Kidney epithelial cell (primary cell): Measurements from ENCODE around the gene C1QTNF3. TPM values are rescaled to one million over a fixed set of nuclear protein-coding genes. Genes with fewer than 3 reads are reported as not detected.
"Not testable (repeated sequence)": the region's sequence is repeated elsewhere in the genome, so short reads cannot be mapped to it uniquely, and the experiment has no call there.

Experiments used
- DNase-seq: peaks from one replicate; pipeline ENCODE4 v3.0.0-alpha.2; 2010; ENCODE audit warnings: low read depth
- H3K27me3 ChIP-seq: 2 replicates; pipeline ENCODE4 v1.6.0; 2011; ENCODE audit warnings: low read length; ENCODE audit not compliant: control insufficient read depth, insufficient read depth
- H3K36me3 ChIP-seq: 2 replicates; pipeline ENCODE4 v1.5.1; 2011; ENCODE audit warnings: low read length; ENCODE audit not compliant: control insufficient read depth, insufficient read depth
- H3K4me3 ChIP-seq: 2 replicates; pipeline ENCODE4 v1.5.1; 2011; ENCODE audit warnings: low read depth, mild to moderate bottlenecking, control low read depth, low read length
- total RNA-seq: library from RNA; depleted of rRNA; stranded (reverse); fragments of >200 nt; gene quantifications from 2 replicates; pipeline ENCODE4 v1.2.3, GENCODE V29; 2015
- TF ChIP-seq, protein P1 (sequence below): IDR thresholded peaks from 2 replicates; pipeline ENCODE4 v1.5.1; 2011; ENCODE audit warnings: mild to moderate bottlenecking, moderate library complexity, low read length, control low read depth, inconsistent platforms; ENCODE audit not compliant: insufficient read depth, poor library complexity, severe bottlenecking

C1QTNF3 gene
- total RNA-seq, 1 donor from 2014 or later = 1.1 TPM

DNA sequence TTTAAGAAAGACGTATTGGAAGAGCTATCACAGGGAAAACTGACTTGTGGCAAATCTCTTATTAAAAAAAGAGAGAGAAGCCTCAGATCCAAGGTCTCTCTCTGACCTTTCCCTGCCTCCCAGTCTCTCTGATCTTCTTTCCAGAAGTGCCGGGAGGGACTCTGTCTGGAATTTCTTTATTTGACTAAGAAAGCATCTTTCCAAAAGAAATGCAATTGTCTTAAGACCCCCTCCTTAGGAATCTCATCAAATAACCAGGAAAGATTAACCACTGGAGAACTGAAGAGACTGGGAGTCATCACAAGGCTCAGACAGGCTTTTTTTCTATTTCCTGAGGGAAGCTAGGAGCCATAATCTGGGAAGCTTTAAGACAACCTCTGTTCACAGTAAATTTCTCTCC is 4.6 kb downstream of the C1QTNF3 start:
- Histone ChIP-seq H3K27me3 (no peaks in the 10 kb centered on the region), H3K36me3 (no peaks in the 10 kb centered on the region), H3K4me3 (no peak overlapping the region)
- TF ChIP-seq, protein P1, sequence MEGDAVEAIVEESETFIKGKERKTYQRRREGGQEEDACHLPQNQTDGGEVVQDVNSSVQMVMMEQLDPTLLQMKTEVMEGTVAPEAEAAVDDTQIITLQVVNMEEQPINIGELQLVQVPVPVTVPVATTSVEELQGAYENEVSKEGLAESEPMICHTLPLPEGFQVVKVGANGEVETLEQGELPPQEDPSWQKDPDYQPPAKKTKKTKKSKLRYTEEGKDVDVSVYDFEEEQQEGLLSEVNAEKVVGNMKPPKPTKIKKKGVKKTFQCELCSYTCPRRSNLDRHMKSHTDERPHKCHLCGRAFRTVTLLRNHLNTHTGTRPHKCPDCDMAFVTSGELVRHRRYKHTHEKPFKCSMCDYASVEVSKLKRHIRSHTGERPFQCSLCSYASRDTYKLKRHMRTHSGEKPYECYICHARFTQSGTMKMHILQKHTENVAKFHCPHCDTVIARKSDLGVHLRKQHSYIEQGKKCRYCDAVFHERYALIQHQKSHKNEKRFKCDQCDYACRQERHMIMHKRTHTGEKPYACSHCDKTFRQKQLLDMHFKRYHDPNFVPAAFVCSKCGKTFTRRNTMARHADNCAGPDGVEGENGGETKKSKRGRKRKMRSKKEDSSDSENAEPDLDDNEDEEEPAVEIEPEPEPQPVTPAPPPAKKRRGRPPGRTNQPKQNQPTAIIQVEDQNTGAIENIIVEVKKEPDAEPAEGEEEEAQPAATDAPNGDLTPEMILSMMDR = no peak
- DNase-seq = no peak

DNA sequence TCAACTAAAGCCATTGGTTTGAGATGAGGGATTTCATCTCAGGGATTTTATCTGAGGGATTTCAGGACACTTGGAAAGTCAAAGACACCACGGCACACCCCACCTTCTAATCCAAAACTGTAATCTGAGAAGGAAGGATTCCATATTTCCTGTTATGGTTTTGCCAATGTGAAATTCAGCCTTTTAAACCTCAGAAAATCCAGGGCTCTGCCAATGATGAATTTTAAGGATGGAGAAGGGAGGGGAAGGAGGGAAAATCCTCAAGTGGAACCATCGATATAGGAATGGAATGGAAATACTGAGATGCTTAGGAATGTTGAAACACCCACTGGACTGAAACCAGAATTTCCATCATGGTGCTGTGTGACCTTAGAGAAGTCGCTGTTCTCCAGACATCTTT is 5.3 kb downstream of the C1QTNF3 start:
- DNase-seq = no peak
- peaks cover 1% of the 10 kb centered on the region for H3K36me3 ChIP-seq
- H3K27me3 ChIP-seq = no peaks in the 10 kb centered on the region
- no peak overlapping the region for H3K4me3 ChIP-seq
- TF ChIP-seq, protein P1 = no peak

DNA sequence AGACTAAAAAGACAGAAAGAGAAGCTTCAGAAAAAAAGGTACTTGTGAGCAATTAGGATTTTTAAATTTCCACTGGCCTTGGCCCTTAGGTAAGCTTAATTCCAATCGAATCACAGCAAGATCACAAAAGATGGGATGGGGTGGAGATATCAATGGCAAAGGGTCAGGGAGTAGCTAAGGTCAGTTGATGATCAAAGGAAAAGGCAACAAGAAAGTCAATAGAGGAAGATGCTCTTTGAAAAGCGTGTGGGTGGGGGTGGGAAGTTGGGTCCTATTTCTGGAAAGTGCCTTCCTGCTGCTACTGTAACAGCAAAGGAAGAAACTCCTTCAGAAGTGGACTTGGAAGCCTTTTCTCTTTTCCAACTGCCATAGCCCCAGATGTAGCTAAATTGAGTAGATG is 7.3 kb downstream of the C1QTNF3 start:
- Histone ChIP-seq H3K27me3 (no peaks in the 10 kb centered on the region), H3K36me3 (peaks cover 1% of the 10 kb centered on the region), H3K4me3 (no peak overlapping the region)
- TF ChIP-seq, protein P1 = no peak
- DNase-seq = no peak

DNA sequence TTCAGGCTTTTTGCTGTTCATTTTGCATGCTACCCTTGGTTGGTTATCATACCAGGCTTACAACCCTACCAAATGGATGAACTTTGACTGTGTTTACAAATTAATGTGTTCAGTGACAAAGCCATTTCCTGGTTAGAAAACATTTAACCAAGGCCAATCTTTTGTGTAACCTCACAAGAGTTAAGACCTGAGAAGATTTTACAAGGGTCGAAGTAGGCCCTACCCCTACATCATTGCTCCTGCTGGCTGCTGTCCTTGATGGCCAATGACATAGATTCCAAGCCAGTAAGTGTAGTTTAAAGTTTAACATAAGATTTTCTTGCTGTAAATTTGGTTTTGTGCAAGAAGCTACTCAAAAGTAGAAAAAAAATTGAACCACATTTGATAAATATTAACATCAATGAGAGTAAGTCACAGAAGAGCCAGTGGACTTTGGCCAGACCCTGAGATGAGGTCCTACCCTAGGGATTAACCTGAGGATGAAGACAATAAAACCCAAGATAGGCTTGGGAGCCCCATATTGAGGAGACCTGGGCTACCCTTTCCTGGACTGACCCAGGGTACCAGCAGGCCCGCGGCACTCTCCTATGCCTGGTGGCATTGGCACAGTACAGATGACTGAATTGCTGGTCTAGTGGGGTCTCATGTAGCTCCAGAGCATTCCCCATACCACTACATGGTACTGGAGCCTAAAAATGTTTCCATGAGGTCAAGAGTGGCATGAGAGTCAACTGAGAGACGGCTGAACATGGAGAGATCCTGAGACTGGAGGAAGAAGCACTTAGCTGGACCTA is 8.3 kb downstream of the C1QTNF3 start:
- Histone ChIP-seq H3K27me3 (no peaks in the 10 kb centered on the region), H3K4me3 (no peak overlapping the region), H3K36me3 (peaks cover 1% of the 10 kb centered on the region)
- DNase-seq = no peak
- TF ChIP-seq, protein P1 = no peak

DNA sequence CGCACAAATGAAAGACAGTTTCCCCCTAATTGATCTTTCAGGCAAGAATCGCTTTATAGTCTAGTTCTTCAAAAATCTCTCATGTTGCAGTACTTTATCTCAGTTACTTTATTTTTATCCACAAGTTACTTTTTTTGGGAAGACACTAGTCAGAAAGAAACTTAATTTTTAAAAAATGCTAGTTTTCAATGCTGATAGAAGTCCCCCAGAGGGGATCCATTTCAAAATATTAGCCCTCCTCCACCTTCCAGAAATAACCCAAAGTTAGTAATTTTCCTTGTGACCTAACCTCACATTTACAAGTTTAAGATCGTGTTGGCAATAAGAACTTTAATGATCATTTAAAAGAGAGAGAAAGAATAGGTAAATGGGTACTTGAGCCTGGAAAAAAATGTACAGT is 11.0 kb downstream of the C1QTNF3 start:
- Histone ChIP-seq H3K4me3 (no peak overlapping the region), H3K27me3 (no peaks in the 10 kb centered on the region), H3K36me3 (peaks cover 1% of the 10 kb centered on the region)
- TF ChIP-seq, protein P1 = no peak
- no peak for DNase-seq

DNA sequence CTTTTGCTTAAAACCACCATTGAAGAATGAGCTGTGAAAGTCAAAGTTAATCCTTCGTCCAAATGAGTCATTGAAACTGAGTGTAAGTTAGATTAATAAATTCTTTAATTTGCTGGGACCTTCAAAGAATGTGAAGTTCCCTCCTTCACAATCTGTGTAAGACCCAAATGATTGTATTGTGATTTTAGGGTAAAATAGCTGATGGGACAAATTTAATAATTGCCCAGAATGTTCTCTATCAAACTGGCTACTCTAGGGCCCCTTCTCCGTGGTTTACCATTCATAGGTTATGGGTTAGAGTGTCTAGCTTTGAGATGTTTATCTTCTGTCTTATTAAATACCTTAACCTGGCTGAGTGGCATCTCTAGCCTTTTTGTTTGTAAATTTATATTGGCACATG is 11.9 kb downstream of the C1QTNF3 start:
- TF ChIP-seq, protein P1 = no peak
- no peak for DNase-seq

DNA sequence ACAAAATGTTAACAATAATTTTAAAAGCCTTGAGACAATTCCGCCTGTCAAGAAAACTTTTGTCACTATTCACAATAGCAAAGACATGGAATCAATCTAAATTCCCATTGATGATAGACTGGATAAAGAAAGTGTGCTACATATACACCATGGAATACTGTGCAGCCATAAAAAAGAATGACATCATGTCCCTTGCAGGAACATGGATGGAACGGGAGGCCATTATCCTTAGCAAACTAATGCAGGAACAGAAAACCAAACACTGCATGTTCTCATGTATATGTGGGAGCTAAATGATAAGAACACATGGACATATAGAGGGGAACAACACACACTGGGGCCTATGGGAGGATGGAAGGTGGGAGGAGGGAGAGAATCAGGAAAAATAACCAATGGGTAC is 12.4 kb downstream of the C1QTNF3 start:
- H3K36me3 ChIP-seq, H3K4me3 ChIP-seq, DNase-seq, H3K27me3 ChIP-seq: not testable (repeated sequence)

More for the DNA sequence above, 11.9 kb downstream of the C1QTNF3 start:
- Histone ChIP-seq H3K27me3 (no peaks in the 10 kb centered on the region), H3K36me3 (peaks cover 1% of the 10 kb centered on the region), H3K4me3 (no peak overlapping the region)
